Stromal cell of bone marrow (primary cell): ENCODE measurements around the gene INPPL1.

Source experiments
- DNase-seq: peaks from one replicate; pipeline ENCODE4 v3.0.0-alpha.2; 2012; ENCODE audit warnings: low read depth

Gene INPPL1

GRCh38 chr11:72280726-72281315, 56.3 kb downstream of the INPPL1 start:
- DNase-seq, result no peak

DNA sequence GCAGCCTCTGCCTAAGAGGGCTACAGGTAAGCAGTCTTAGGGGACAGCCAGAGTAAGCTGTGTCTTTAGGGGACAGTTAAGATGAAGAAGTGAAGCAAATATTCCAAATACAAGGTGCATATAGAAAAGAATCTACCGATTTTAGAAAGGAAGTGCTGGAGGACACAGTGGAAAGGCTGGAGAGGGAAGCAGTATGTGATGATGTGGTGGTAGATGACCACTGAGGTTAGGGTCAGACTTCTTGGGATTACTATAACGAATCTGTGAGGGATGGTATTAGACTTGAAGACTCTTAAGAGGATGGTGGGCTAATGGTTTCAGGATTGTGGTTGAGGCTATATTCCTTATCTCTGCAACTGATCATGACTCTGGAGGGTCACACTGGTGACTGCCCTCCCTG, 59.4 kb downstream of the INPPL1 start:
- no peak for DNase-seq

GRCh38 chr11:72287293-72287692, 62.7 kb downstream of the INPPL1 start:
- DNase-seq, result no peak
